IPS-NIHi7 (cell line): ENCODE results near the gene ARHGAP15.

Experiments
- DNase-seq: peaks from one replicate; pipeline ENCODE4 v3.0.0; 2012; ENCODE audit warnings: mixed read lengths; ENCODE audit errors: extremely low spot score

The ARHGAP15 gene

GRCh38 chr2:143344780-143345179 lies 215.6 kb downstream of the ARHGAP15 start:
- DNase-seq, result no peak

GRCh38 chr2:143345887-143346787 lies 216.9 kb downstream of the ARHGAP15 start:
- no peak for DNase-seq

- DNase-seq, result no peak
These were observed 218.1 kb downstream of the ARHGAP15 start for GRCh38 chr2:143347271-143347695.

- no peak for DNase-seq
These were observed 218.7 kb downstream of the ARHGAP15 start for GRCh38 chr2:143347901-143348414.

- no peak for DNase-seq
These were observed 225.0 kb downstream of the ARHGAP15 start for GRCh38 chr2:143354050-143354750.

GRCh38 chr2:143355870-143356269 lies 226.7 kb downstream of the ARHGAP15 start:
- no peak for DNase-seq

GRCh38 chr2:143356336-143356735 lies 227.1 kb downstream of the ARHGAP15 start:
- no peak for DNase-seq

- no peak for DNase-seq
These were observed 227.7 kb downstream of the ARHGAP15 start for GRCh38 chr2:143356736-143357446.

GRCh38 chr2:143357966-143358365 lies 228.7 kb downstream of the ARHGAP15 start:
- no peak for DNase-seq

GRCh38 chr2:143361346-143361745 lies 232.1 kb downstream of the ARHGAP15 start:
- DNase-seq, result no peak

- DNase-seq, result no peak
These were observed 242.4 kb downstream of the ARHGAP15 start for GRCh38 chr2:143371616-143372015.

GRCh38 chr2:143375384-143375880 lies 246.2 kb downstream of the ARHGAP15 start:
- DNase-seq, result no peak

GRCh38 chr2:143378996-143379395 lies 249.8 kb downstream of the ARHGAP15 start:
- DNase-seq, result no peak

GRCh38 chr2:143379955-143380354 lies 250.7 kb downstream of the ARHGAP15 start:
- DNase-seq, result no peak

- no peak for DNase-seq
These were observed 253.4 kb downstream of the ARHGAP15 start for GRCh38 chr2:143382573-143382972.

GRCh38 chr2:143383016-143383415 lies 253.8 kb downstream of the ARHGAP15 start:
- DNase-seq, result no peak

- no peak for DNase-seq
These were observed 254.9 kb downstream of the ARHGAP15 start for GRCh38 chr2:143384111-143384510.

GRCh38 chr2:143390171-143390570 lies 261.0 kb downstream of the ARHGAP15 start:
- no peak for DNase-seq

- DNase-seq, result no peak
These were observed 263.1 kb downstream of the ARHGAP15 start for GRCh38 chr2:143392358-143392757.

GRCh38 chr2:143394062-143394461 lies 264.8 kb downstream of the ARHGAP15 start:
- no peak for DNase-seq

GRCh38 chr2:143397884-143398614 lies 268.8 kb downstream of the ARHGAP15 start:
- DNase-seq, result no peak
